Keratinocyte (primary cell): ENCODE data around the gene STAG3. TPM values are rescaled to one million over a fixed set of nuclear protein-coding genes. Genes with fewer than 3 reads are reported as not detected.

Source experiments
- DNase-seq: peaks from one replicate; pipeline ENCODE4 v3.0.0-alpha.2; 2011; ENCODE audit warnings: low read depth, missing footprints, low spot score
- FAIRE-seq: peaks from 2 replicates; lab custom pipeline; 2011; peaks lifted over from hg19 to GRCh38; lab: Jason Lieb, UNC
- H2AFZ ChIP-seq: 2 replicates; pipeline ENCODE4 v1.6.0; 2012; ENCODE audit warnings: low read length, control low read depth, inconsistent platforms; ENCODE audit not compliant: control insufficient read depth
- H3K27ac ChIP-seq: 2 replicates; pipeline ENCODE4 v1.5.1; 2011; ENCODE audit warnings: low read length; ENCODE audit not compliant: control insufficient read depth, insufficient read depth
- H3K27me3 ChIP-seq: 3 replicates; pipeline ENCODE4 v1.6.0; 2011; ENCODE audit warnings: low read length; ENCODE audit not compliant: control insufficient read depth, insufficient read depth; ENCODE audit errors: extremely low read depth
- H3K36me3 ChIP-seq, 2 experiments: 2 replicates in 1 of 2; 3 replicates in 1 of 2; pipeline ENCODE4 v1.5.1; 2011; ENCODE audit warnings: low read length in 2 of 2, mild to moderate bottlenecking in 1 of 2; ENCODE audit not compliant: control insufficient read depth in 2 of 2, insufficient read depth in 2 of 2; ENCODE audit errors: extremely low read depth in 1 of 2
- H3K4me1 ChIP-seq: 3 replicates; pipeline ENCODE4 v1.5.1; 2011; ENCODE audit warnings: low read length; ENCODE audit not compliant: control insufficient read depth, insufficient read depth; ENCODE audit errors: extremely low read depth
- H3K4me2 ChIP-seq: 3 replicates; pipeline ENCODE4 v1.6.0; 2011; ENCODE audit warnings: low read depth, low read length; ENCODE audit not compliant: control insufficient read depth, insufficient read depth; ENCODE audit errors: extremely low read depth
- H3K4me3 ChIP-seq, 3 experiments: fragments of 200-600 bp in 1 of 3; sonication (generic) in 1 of 3; 2 replicates in 2 of 3; 3 replicates in 1 of 3; pipeline ENCODE4 v1.5.1; 2011 to 2016; ENCODE audit warnings: low read length in 3 of 3, mild to moderate bottlenecking in 3 of 3, control low read depth in 2 of 3, inconsistent platforms in 1 of 3, low read depth in 1 of 3, mixed read lengths in 1 of 3, mixed run types in 1 of 3, moderate library complexity in 1 of 3; ENCODE audit not compliant: control insufficient read depth in 2 of 3, insufficient read depth in 2 of 3; ENCODE audit errors: extremely low read depth in 1 of 3
- H3K79me2 ChIP-seq: 2 replicates; pipeline ENCODE4 v1.6.0; 2012; ENCODE audit warnings: low read length; ENCODE audit not compliant: control insufficient read depth, insufficient read depth
- H3K9ac ChIP-seq: 3 replicates; pipeline ENCODE4 v1.6.0; 2011; ENCODE audit warnings: low read length; ENCODE audit not compliant: control insufficient read depth, insufficient read depth; ENCODE audit errors: extremely low read depth
- H3K9me1 ChIP-seq: 3 replicates; pipeline ENCODE4 v1.6.0; 2011; ENCODE audit warnings: low read length; ENCODE audit not compliant: control insufficient read depth, insufficient read depth; ENCODE audit errors: extremely low read depth
- H3K9me3 ChIP-seq: 2 replicates; pipeline ENCODE4 v1.5.1; 2012; ENCODE audit warnings: low read depth, low read length; ENCODE audit not compliant: control insufficient read depth
- H4K20me1 ChIP-seq: 3 replicates; pipeline ENCODE4 v1.6.0; 2011; ENCODE audit warnings: low read length; ENCODE audit not compliant: control insufficient read depth, insufficient read depth; ENCODE audit errors: extremely low read depth
- CTCF ChIP-seq, 3 experiments: IDR thresholded peaks in 1 of 3; conservative IDR thresholded peaks in 1 of 3; optimal IDR thresholded peaks in 1 of 3; 2 replicates in 2 of 3; 3 replicates in 1 of 3; pipeline versions ENCODE3 to v1.5.1; 2011; ENCODE audit warnings: low read length in 3 of 3, mild to moderate bottlenecking in 3 of 3, moderate library complexity in 2 of 3, control low read depth in 1 of 3, inconsistent platforms in 1 of 3; ENCODE audit not compliant: insufficient read depth in 2 of 3; ENCODE audit errors: extremely low read depth in 1 of 3
- EZH2 ChIP-seq: IDR thresholded peaks from one replicate; pipeline ENCODE4 v1.6.1; 2012; ENCODE audit warnings: inconsistent platforms, mild to moderate bottlenecking, low read length, moderate library complexity
- dilution Hi-C: fragments of 300-500 bp; cut with MboI; formaldehyde crosslinking; loops from one replicate; pipeline ENCODE4 v1.7.0; 2020; ENCODE audit warnings: low sequenced_read_pairs; ENCODE audit not compliant: extremely low pct_ligation_motif_present
- polyA plus RNA-seq, 5 experiments: library from polyadenylated mRNA; depleted of rRNA in 3 of 5; stranded (reverse) in 3 of 5; stranded (forward) in 1 of 5; unstranded in 1 of 5; fragments of >200 nt; gene quantifications; 1 replicate in 1 of 5; 2 replicates in 3 of 5; 3 replicates in 1 of 5; pipeline versions ENCODE4 v1.2.1 to v1.2.3, GENCODE V29; 2011 to 2012; ENCODE audit warnings: missing spikeins in 2 of 5, low read depth in 1 of 5, low replicate concordance in 1 of 5

The STAG3 gene
- polyA plus RNA-seq, 1 donor (not counting 4 experiments of a cell fraction or from before 2014, with no cell fraction given), result 0.28 TPM

GRCh38 chr7:100148559-100149328 lies 29.0 kb upstream of the STAG3 start, which contains the start of gene LAMTOR4:
Gene LAMTOR4 (plus strand): TSS chr7:100148918. CDS start chr7:100148973, 55 bp downstream.
- peaks cover 2% of the 10 kb centered on the region for H4K20me1 ChIP-seq
- dilution Hi-C loops, result no loop called here
- H3K27me3 ChIP-seq, result no peaks in the 10 kb centered on the region
- TF ChIP-seq CTCF (optimal IDR thresholded peaks at IDR 0.05 in 1 of 3, IDR thresholded peaks at IDR 0.05 in 1 of 3, conservative IDR thresholded peaks at IDR 0.05 in 1 of 3; ENCODE audit: extremely low read depth in 1 of 3, insufficient read depth in 2 of 3, low read length in 3 of 3), result no peak
- TF ChIP-seq EZH2, result no peak
- H3K9ac ChIP-seq, result peak within 1 kb of the TSS; percentile 78
- FAIRE-seq (peak; percentile 70), DNase-seq (peak; percentile 99)
- no peaks in the 10 kb centered on the region for H3K9me1 ChIP-seq
- H3K4me2 ChIP-seq, result peak within 1 kb of the TSS; percentile 98
- peak within 1 kb of the TSS; percentile 84 for H2AFZ ChIP-seq
- H3K27ac ChIP-seq, result peak within 1 kb of the TSS; percentile 63
- H3K4me3 ChIP-seq, result peak within 1 kb of the TSS; percentile 75 to 92 (median 85)
- peaks cover 16% of the 10 kb centered on the region for H3K79me2 ChIP-seq
- peaks cover 18% of the 10 kb centered on the region for H3K4me1 ChIP-seq
- H3K36me3 ChIP-seq, result peaks cover 0 to 1% of the 10 kb centered on the region in 2 experiments
- H3K9me3 ChIP-seq, result no peaks in the 10 kb centered on the region

- Histone ChIP-seq H3K36me3 (peaks cover 16 to 27% of the 10 kb centered on the region in 2 experiments), H3K9me1 (no peaks in the 10 kb centered on the region), H2AFZ (no peak overlapping the region), H3K4me3 (no peak overlapping the region), H3K9me3 (no peaks in the 10 kb centered on the region), H3K27ac (no peak overlapping the region), H3K4me2 (no peak overlapping the region), H3K4me1 (peaks cover 27% of the 10 kb centered on the region), H3K9ac (no peak overlapping the region), H3K27me3 (no peaks in the 10 kb centered on the region), H3K79me2 (peaks cover 17% of the 10 kb centered on the region), H4K20me1 (peaks cover 7% of the 10 kb centered on the region)
- no peak for DNase-seq
- no peak for FAIRE-seq
- TF ChIP-seq CTCF (optimal IDR thresholded peaks at IDR 0.05 in 1 of 3, IDR thresholded peaks at IDR 0.05 in 1 of 3, conservative IDR thresholded peaks at IDR 0.05 in 1 of 3; ENCODE audit: extremely low read depth in 1 of 3, insufficient read depth in 2 of 3, low read length in 3 of 3) (no peak), EZH2 (no peak)
- dilution Hi-C loops, result no loop called here
Observed at GRCh38 chr7:100152404-100152803, 25.3 kb upstream of the STAG3 start.
